Muscle layer of duodenum (tissue), 2 donors: ENCODE data around the gene OSBPL5.

Experiments
- H3K27ac ChIP-seq: one replicate; pipeline ENCODE4 v1.7.0; 2013; ENCODE audit warnings: mild to moderate bottlenecking, low read length
- H3K27me3 ChIP-seq: one replicate; pipeline ENCODE4 v1.7.0; 2013; ENCODE audit warnings: low read depth, mild to moderate bottlenecking, control low read depth, low read length
- H3K36me3 ChIP-seq, 2 donors: one replicate each; pipeline ENCODE4 v1.7.0; 2013; ENCODE audit warnings: low read length in 2 of 2, control low read depth in 1 of 2, mild to moderate bottlenecking in 1 of 2; ENCODE audit not compliant: insufficient read depth in 2 of 2, control insufficient read depth in 1 of 2
- H3K4me1 ChIP-seq, 2 donors: one replicate each; pipeline ENCODE4 v1.7.0; 2013; ENCODE audit warnings: low read length in 2 of 2, mild to moderate bottlenecking in 2 of 2, control low read depth in 1 of 2, moderate library complexity in 1 of 2; ENCODE audit not compliant: insufficient read depth in 2 of 2, control insufficient read depth in 1 of 2
- H3K4me3 ChIP-seq, 2 donors: one replicate each; pipeline ENCODE4 v1.7.0; 2013; ENCODE audit warnings: low read length in 2 of 2, low read depth in 1 of 2, mild to moderate bottlenecking in 1 of 2
- H3K9me3 ChIP-seq, 2 donors: one replicate each; pipeline ENCODE4 v1.7.0; 2013; ENCODE audit warnings: low read length in 2 of 2, control low read depth in 1 of 2, mild to moderate bottlenecking in 1 of 2; ENCODE audit not compliant: control insufficient read depth in 1 of 2
- donor health status: healthy.

Gene OSBPL5

GRCh38 chr11:3188496-3189195 is 23.5 kb upstream of the OSBPL5 start:
- no peak overlapping the region for H3K27ac ChIP-seq
- H3K4me1 ChIP-seq: no peaks in the 10 kb centered on the region
- no peaks in the 10 kb centered on the region for H3K27me3 ChIP-seq
- no peaks in the 10 kb centered on the region for H3K36me3 ChIP-seq
- no peaks in the 10 kb centered on the region for H3K9me3 ChIP-seq
- no peak overlapping the region for H3K4me3 ChIP-seq

GRCh38 chr11:3186166-3186953 is 21.2 kb upstream of the OSBPL5 start:
- Histone ChIP-seq H3K9me3 (no peaks in the 10 kb centered on the region), H3K36me3 (no peaks in the 10 kb centered on the region), H3K27ac (no peak overlapping the region), H3K27me3 (no peaks in the 10 kb centered on the region), H3K4me3 (no peak overlapping the region), H3K4me1 (no peaks in the 10 kb centered on the region)

- no peaks in the 10 kb centered on the region for H3K36me3 ChIP-seq
- no peaks in the 10 kb centered on the region for H3K4me1 ChIP-seq
- no peaks in the 10 kb centered on the region for H3K27me3 ChIP-seq
- no peak overlapping the region for H3K4me3 ChIP-seq
- no peak overlapping the region for H3K27ac ChIP-seq
- H3K9me3 ChIP-seq: no peaks in the 10 kb centered on the region
Observed at GRCh38 chr11:3184732-3185347, 19.7 kb upstream of the OSBPL5 start.

- Histone ChIP-seq H3K9me3 (no peaks in the 10 kb centered on the region), H3K27me3 (no peaks in the 10 kb centered on the region), H3K27ac (no peak overlapping the region), H3K4me3 (no peak overlapping the region), H3K36me3 (no peaks in the 10 kb centered on the region), H3K4me1 (no peaks in the 10 kb centered on the region)
Observed at GRCh38 chr11:3183523-3183922, 18.4 kb upstream of the OSBPL5 start.

GRCh38 chr11:3182462-3182852 is 17.3 kb upstream of the OSBPL5 start:
- H3K27me3 ChIP-seq: no peaks in the 10 kb centered on the region
- H3K36me3 ChIP-seq: no peaks in the 10 kb centered on the region
- H3K4me1 ChIP-seq: no peaks in the 10 kb centered on the region
- no peaks in the 10 kb centered on the region for H3K9me3 ChIP-seq
- H3K4me3 ChIP-seq: no peak overlapping the region
- H3K27ac ChIP-seq: no peak overlapping the region

GRCh38 chr11:3181725-3182461 is 16.8 kb upstream of the OSBPL5 start:
- Histone ChIP-seq H3K36me3 (no peaks in the 10 kb centered on the region), H3K27me3 (no peaks in the 10 kb centered on the region), H3K9me3 (peaks cover 0 to 2% of the 10 kb centered on the region in 2 donors)

GRCh38 chr11:3180869-3181268 is 15.8 kb upstream of the OSBPL5 start:
- no peaks in the 10 kb centered on the region for H3K4me1 ChIP-seq
- H3K27me3 ChIP-seq: no peaks in the 10 kb centered on the region
- H3K36me3 ChIP-seq: no peaks in the 10 kb centered on the region
- peaks cover 0 to 9% of the 10 kb centered on the region in 2 donors for H3K9me3 ChIP-seq
- H3K27ac ChIP-seq: no peak overlapping the region
- H3K4me3 ChIP-seq: no peak overlapping the region

More at GRCh38 chr11:3181725-3182461, 16.8 kb upstream of the OSBPL5 start:
- H3K4me3 ChIP-seq: no peak overlapping the region
- no peak overlapping the region for H3K27ac ChIP-seq
- H3K4me1 ChIP-seq: no peaks in the 10 kb centered on the region

- Histone ChIP-seq H3K4me3 (no peak overlapping the region), H3K27ac (no peak overlapping the region), H3K4me1 (no peaks in the 10 kb centered on the region), H3K27me3 (no peaks in the 10 kb centered on the region), H3K36me3 (no peaks in the 10 kb centered on the region), H3K9me3 (peaks cover 0 to 9% of the 10 kb centered on the region in 2 donors)
Observed at GRCh38 chr11:3178349-3178748, 13.2 kb upstream of the OSBPL5 start.

GRCh38 chr11:3177931-3178330 is 12.8 kb upstream of the OSBPL5 start:
- Histone ChIP-seq H3K36me3 (no peaks in the 10 kb centered on the region), H3K27ac (no peak overlapping the region), H3K9me3 (peaks cover 0 to 9% of the 10 kb centered on the region in 2 donors), H3K27me3 (no peaks in the 10 kb centered on the region), H3K4me3 (no peak overlapping the region), H3K4me1 (no peaks in the 10 kb centered on the region)

- peaks cover 0 to 9% of the 10 kb centered on the region in 2 donors for H3K9me3 ChIP-seq
- H3K27ac ChIP-seq: no peak overlapping the region
- no peak overlapping the region for H3K4me3 ChIP-seq
- H3K36me3 ChIP-seq: no peaks in the 10 kb centered on the region
- no peaks in the 10 kb centered on the region for H3K4me1 ChIP-seq
- H3K27me3 ChIP-seq: no peaks in the 10 kb centered on the region
Observed at GRCh38 chr11:3176487-3176886, 11.4 kb upstream of the OSBPL5 start.

- Histone ChIP-seq H3K36me3 (no peaks in the 10 kb centered on the region), H3K9me3 (peaks cover 0 to 9% of the 10 kb centered on the region in 2 donors), H3K27me3 (no peaks in the 10 kb centered on the region), H3K4me1 (peaks cover 0 to 5% of the 10 kb centered on the region in 2 donors), H3K4me3 (no peak overlapping the region), H3K27ac (no peak overlapping the region)
Observed at GRCh38 chr11:3175194-3175593, 10.1 kb upstream of the OSBPL5 start.
